H1 (cell line): ENCODE measurements around the gene CD14. TPM values are rescaled to one million over a fixed set of nuclear protein-coding genes. Genes with fewer than 3 reads are reported as not detected.

Experiments used
- CTCF ChIA-PET: fragments of 300-600 bp; sonication (Branson Sonifier 250); formaldehyde crosslinking; loops from one replicate; lab custom pipeline; 2021; ENCODE audit not compliant: partially characterized antibody; lab: Charles Lee
- POLR2A ChIA-PET: fragments of 300-600 bp; sonication (Branson Sonifier 250); formaldehyde crosslinking; loops from one replicate; lab custom pipeline; 2021; ENCODE audit warnings: inconsistent platforms; ENCODE audit not compliant: partially characterized antibody; lab: Charles Lee
- DNase-seq, 2 experiments: peaks; one replicate each; pipeline versions ENCODE4 v3.0.0 to v3.0.0-alpha.2; 2010 to 2022; ENCODE audit warnings: low spot score in 2 of 2, low read depth in 1 of 2, mixed read lengths in 1 of 2
- FAIRE-seq: peaks from 2 replicates; lab custom pipeline; 2011; peaks lifted over from hg19 to GRCh38; lab: Jason Lieb, UNC
- H2AFZ ChIP-seq: 2 replicates; pipeline ENCODE4 v1.8.1; 2012; ENCODE audit warnings: low read length, inconsistent platforms
- H2AK5ac ChIP-seq: 2 replicates; pipeline ENCODE4 v1.6.1; 2013; ENCODE audit warnings: low read depth, low read length
- H2BK120ac ChIP-seq: replicated peaks from 2 replicates; pipeline ENCODE3; 2013; ENCODE audit warnings: low read depth, low read length, inconsistent platforms
- H2BK12ac ChIP-seq: 2 replicates; pipeline ENCODE4 v1.6.1; 2013; ENCODE audit warnings: low read depth, low read length
- H2BK15ac ChIP-seq: 2 replicates; pipeline ENCODE4 v1.6.1; 2013; ENCODE audit warnings: low read length
- H2BK20ac ChIP-seq: 2 replicates; pipeline ENCODE4 v1.6.1; 2013; ENCODE audit warnings: low read length
- H2BK5ac ChIP-seq: 2 replicates; pipeline ENCODE4 v1.6.1; 2013; ENCODE audit warnings: low read depth, low read length
- H3K14ac ChIP-seq: 2 replicates; pipeline ENCODE4 v1.6.1; 2013; ENCODE audit warnings: inconsistent platforms; ENCODE audit not compliant: insufficient read length
- H3K18ac ChIP-seq: 2 replicates; pipeline ENCODE4 v1.6.1; 2013; ENCODE audit warnings: low read length; ENCODE audit errors: extremely low read depth
- H3K23ac ChIP-seq: 2 replicates; pipeline ENCODE4 v1.6.1; 2013; ENCODE audit warnings: inconsistent platforms; ENCODE audit not compliant: insufficient read length
- H3K23me2 ChIP-seq: 2 replicates; pipeline ENCODE4 v1.6.1; 2013; ENCODE audit warnings: low read depth, low read length
- H3K27ac ChIP-seq: 2 replicates; pipeline ENCODE4 v1.6.1; 2011; ENCODE audit warnings: low read depth, low read length, inconsistent platforms
- H3K27me3 ChIP-seq, 4 experiments: replicated peaks in 1 of 4; 1 replicate in 1 of 4; 2 replicates in 3 of 4; pipeline versions ENCODE4 v1.6.1 to v1.8.1; 2011 to 2013; ENCODE audit warnings: low read length in 3 of 4, mild to moderate bottlenecking in 3 of 4, inconsistent platforms in 2 of 4, mixed read lengths in 2 of 4, moderate library complexity in 1 of 4; ENCODE audit not compliant: control insufficient read depth in 3 of 4, insufficient read depth in 3 of 4; ENCODE audit errors: extremely low read depth in 1 of 4
- H3K36me3 ChIP-seq, 4 experiments: 2 replicates each; pipeline versions ENCODE4 v1.6.1 to v1.8.1; 2011 to 2013; ENCODE audit warnings: mild to moderate bottlenecking in 4 of 4, low read length in 3 of 4, moderate library complexity in 2 of 4, control low read depth in 1 of 4, inconsistent platforms in 1 of 4; ENCODE audit not compliant: insufficient read depth in 4 of 4, control insufficient read depth in 2 of 4
- H3K4ac ChIP-seq: replicated peaks from 2 replicates; pipeline ENCODE3; 2013; ENCODE audit warnings: low read length, low read depth, mixed read lengths, inconsistent platforms; ENCODE audit not compliant: insufficient read length
- H3K4me1 ChIP-seq, 4 experiments: replicated peaks in 1 of 4; 1 replicate in 1 of 4; 2 replicates in 3 of 4; pipeline versions ENCODE4 v1.6.1 to v1.8.1; 2011 to 2013; ENCODE audit warnings: low read length in 3 of 4, inconsistent platforms in 2 of 4, mixed read lengths in 1 of 4; ENCODE audit not compliant: insufficient read depth in 4 of 4, control insufficient read depth in 3 of 4
- H3K4me2 ChIP-seq, 2 experiments: 2 replicates each; pipeline versions ENCODE4 v1.6.1 to v1.8.1; 2011 to 2013; ENCODE audit warnings: low read depth in 2 of 2, low read length in 2 of 2, control low read depth in 1 of 2, inconsistent platforms in 1 of 2, mild to moderate bottlenecking in 1 of 2; ENCODE audit not compliant: insufficient read depth in 1 of 2
- H3K4me3 ChIP-seq, 4 experiments: fragments of 200-600, 300-600 bp in 1 of 4; sonication (generic), shearing (Covaris generic), sonication (Bioruptor Twin) in 1 of 4; 2 replicates each; pipeline versions ENCODE4 v1.5.1 to v1.8.1; 2011 to 2016; ENCODE audit warnings: low read length in 4 of 4, low read depth in 3 of 4, control low read depth in 2 of 4, inconsistent platforms in 2 of 4, mild to moderate bottlenecking in 2 of 4, mixed read lengths in 1 of 4, moderate library complexity in 1 of 4; ENCODE audit not compliant: insufficient read depth in 2 of 4; ENCODE audit errors: extremely low read depth in 1 of 4
- H3K56ac ChIP-seq: replicated peaks from 2 replicates; pipeline ENCODE3; 2013; ENCODE audit warnings: low read depth, mild to moderate bottlenecking, mixed read lengths, low read length, inconsistent platforms; ENCODE audit not compliant: insufficient read length
- H3K79me1 ChIP-seq: 2 replicates; pipeline ENCODE4 v1.6.1; 2013; ENCODE audit warnings: low read depth, low read length, control low read depth
- H3K79me2 ChIP-seq, 2 experiments: 2 replicates each; pipeline versions ENCODE4 v1.6.1 to v1.8.1; 2012 to 2013; ENCODE audit warnings: low read length in 2 of 2, mild to moderate bottlenecking in 2 of 2, inconsistent platforms in 1 of 2; ENCODE audit not compliant: insufficient read depth in 2 of 2, control insufficient read depth in 1 of 2
- H3K9ac ChIP-seq, 4 experiments: replicated peaks in 1 of 4; 1 replicate in 1 of 4; 2 replicates in 3 of 4; pipeline versions ENCODE4 v1.6.1 to v1.8.1; 2011 to 2013; ENCODE audit warnings: low read depth in 3 of 4, low read length in 3 of 4, control low read depth in 2 of 4, mild to moderate bottlenecking in 2 of 4, moderate library complexity in 2 of 4, inconsistent platforms in 1 of 4; ENCODE audit errors: extremely low read depth in 1 of 4
- H3K9me3 ChIP-seq, 2 experiments: 2 replicates each; pipeline versions ENCODE4 v1.6.1 to v1.8.1; 2012 to 2013; ENCODE audit warnings: mild to moderate bottlenecking in 2 of 2, moderate library complexity in 2 of 2, control low read depth in 1 of 2, inconsistent platforms in 1 of 2, low read depth in 1 of 2, low read length in 1 of 2, mixed read lengths in 1 of 2; ENCODE audit not compliant: insufficient read depth in 2 of 2
- H4K20me1 ChIP-seq, 2 experiments: replicated peaks in 1 of 2; 2 replicates each; pipeline versions ENCODE3 to v1.8.1; 2011 to 2013; ENCODE audit warnings: inconsistent platforms in 2 of 2, low read length in 2 of 2, mild to moderate bottlenecking in 1 of 2; ENCODE audit not compliant: insufficient read depth in 2 of 2, control insufficient read depth in 1 of 2
- H4K5ac ChIP-seq: 2 replicates; pipeline ENCODE4 v1.6.1; 2013; ENCODE audit warnings: low read length, low read depth, mixed read lengths, inconsistent platforms; ENCODE audit not compliant: insufficient read length
- H4K8ac ChIP-seq: 2 replicates; pipeline ENCODE4 v1.8.0; 2013; ENCODE audit warnings: mild to moderate bottlenecking, moderate library complexity, low read length, inconsistent platforms; ENCODE audit not compliant: insufficient read depth; ENCODE audit errors: extremely low read depth
- H4K91ac ChIP-seq: replicated peaks from 2 replicates; pipeline ENCODE3; 2013; ENCODE audit warnings: low read length, mixed read lengths, inconsistent platforms; ENCODE audit not compliant: insufficient read length
- BCL11A ChIP-seq, 2 experiments: IDR thresholded peaks; one replicate each; pipeline ENCODE4 v1.6.1; 2011; ENCODE audit warnings: low read depth in 2 of 2, low read length in 2 of 2, mild to moderate bottlenecking in 2 of 2
- CTBP2 ChIP-seq: IDR thresholded peaks from 2 replicates; pipeline ENCODE4 v1.7.0; 2011; ENCODE audit warnings: borderline replicate concordance, mild to moderate bottlenecking, moderate library complexity, mixed read lengths, low read length; ENCODE audit not compliant: insufficient read depth, insufficient read length
- HDAC2 ChIP-seq, 2 experiments: fragments of 300-600 bp in 1 of 2; sonication (generic) in 1 of 2; IDR thresholded peaks; 2 replicates each; pipeline ENCODE4 v1.6.1; 2011 to 2012; ENCODE audit warnings: low read depth in 2 of 2, low read length in 2 of 2, mild to moderate bottlenecking in 2 of 2, moderate library complexity in 2 of 2, borderline replicate concordance in 1 of 2, inconsistent platforms in 1 of 2
- HDAC6 ChIP-seq: IDR thresholded peaks from one replicate; pipeline ENCODE4 v1.7.1; 2012; ENCODE audit warnings: low read depth, mild to moderate bottlenecking, inconsistent platforms, low read length, moderate library complexity
- PHF8 ChIP-seq: fragments of 200-600 bp; sonication (generic); conservative IDR thresholded peaks from 2 replicates; pipeline ENCODE4 v1.7.1; 2012; ENCODE audit warnings: low read depth, mild to moderate bottlenecking, inconsistent platforms, low read length, moderate library complexity
- POLR2A ChIP-seq, 2 experiments: IDR thresholded peaks; 1 replicate in 1 of 2; 2 replicates in 1 of 2; pipeline ENCODE4 v1.6.1; 2011; ENCODE audit warnings: low read depth in 2 of 2, low read length in 2 of 2, mild to moderate bottlenecking in 2 of 2; ENCODE audit errors: control extremely low read depth in 1 of 2
- SIN3A ChIP-seq, 2 experiments: IDR thresholded peaks in 1 of 2; conservative IDR thresholded peaks in 1 of 2; 2 replicates each; pipeline ENCODE4 v1.6.1; 2011 to 2012; ENCODE audit warnings: low read length in 2 of 2, improper control_type of control experiment in 1 of 2, low read depth in 1 of 2, mild to moderate bottlenecking in 1 of 2
- SIX5 ChIP-seq: IDR thresholded peaks from 2 replicates; pipeline ENCODE4 v1.6.1; 2011; ENCODE audit warnings: mild to moderate bottlenecking, low read depth, low read length
- TAF7 ChIP-seq: optimal IDR thresholded peaks from 2 replicates; pipeline ENCODE3; 2011; ENCODE audit warnings: low read depth, mild to moderate bottlenecking, inconsistent platforms, low read length, moderate library complexity, borderline replicate concordance
- TBP ChIP-seq: IDR thresholded peaks from 2 replicates; pipeline ENCODE4 v1.6.1; 2011; ENCODE audit warnings: low read depth, low read length, improper control_type of control experiment
- WGBS, 2 experiments: shearing (Covaris generic) in 1 of 2; methylation state at CpG; one replicate each; pipeline versions ENCODE4 v1.1.6 to v1.1.7; 2013 to 2015; ENCODE audit warnings: low lambda C conversion rate in 2 of 2, mixed read lengths in 2 of 2, inconsistent platforms in 1 of 2, low coverage in 1 of 2, missing lambda C conversion rate in 1 of 2; ENCODE audit not compliant: insufficient replicate concordance in 2 of 2, insufficient coverage in 1 of 2, insufficient read length in 1 of 2; ENCODE audit errors: extremely low coverage in 1 of 2, missing lambda C conversion rate in 1 of 2; 5-methylcytosine and 5-hydroxymethylcytosine counted together
- polyA plus RNA-seq, 7 experiments: library from polyadenylated mRNA; depleted of rRNA in 3 of 7; stranded (reverse) in 5 of 7; unstranded in 2 of 7; fragments of >200 nt in 5 of 7; fragments of 200-250 nt in 2 of 7; gene quantifications; 1 replicate in 5 of 7; 2 replicates in 1 of 7; 4 replicates in 1 of 7; pipeline versions ENCODE4 v1.2.1 to v1.2.3, GENCODE V29; 2011 to 2013; ENCODE audit warnings: missing spikeins in 2 of 7, mixed read lengths in 2 of 7
- total RNA-seq: library from RNA; stranded (reverse); fragmentation: NEBNext Ultra II Directional; extraction: Animal tissue kit (Norgen Biotek cat#: 25700); gene quantifications from 2 replicates; pipeline ENCODE4 v1.2.1, GENCODE V29; 2021
- TF ChIP-seq, protein P1 (sequence below): IDR thresholded peaks from 2 replicates; pipeline ENCODE4 v1.6.1; 2011; ENCODE audit warnings: low read depth, mild to moderate bottlenecking, low read length; ENCODE audit not compliant: insufficient read depth

The CD14 gene
- total and polyA plus RNA-seq, 2 of the 8 experiments (the other 6 are each of a cell fraction or from before 2014, with no cell fraction given) = 0.15 TPM; not detected in 1

GRCh38 chr5:140642718-140643117, 9.7 kb upstream of the CD14 start:
- H4K91ac ChIP-seq = no peak overlapping the region
- H4K5ac ChIP-seq = no peak overlapping the region
- no peak overlapping the region for H3K56ac ChIP-seq
- H3K23me2 ChIP-seq = peaks cover 10% of the 10 kb centered on the region; the same call in 1 of the 2 replicates
- DNase-seq = no peak
- H3K14ac ChIP-seq = no peak overlapping the region
- peaks cover 12 to 38% (median 26%) of the 10 kb centered on the region in 4 experiments for H3K36me3 ChIP-seq
- H3K4me3 ChIP-seq = no peak overlapping the region
- no peak overlapping the region for H3K23ac ChIP-seq
- no peak overlapping the region for H2AFZ ChIP-seq
- POLR2A ChIA-PET = interaction anchor here (0.6 to 7.9 kb wide), 8 partner anchors 45 to 269 kb away, joined by 3 to 78 read pairs (median 4); partner anchors contain the start of genes EIF4EBP3, SRA1 and ZMAT2
- H2BK120ac ChIP-seq = no peak overlapping the region
- H4K20me1 ChIP-seq = peaks cover 0 to 4% of the 10 kb centered on the region in 2 experiments
- 79% methylated on average over 3 of the region's 3 CpGs; no CpG with 5 or more reads in 1 of the 2 experiments for WGBS, 2 experiments
- H3K79me1 ChIP-seq = no peaks in the 10 kb centered on the region; the same call in 1 of the 2 replicates
- no peak overlapping the region for H3K18ac ChIP-seq
- H3K27me3 ChIP-seq = no peaks in the 10 kb centered on the region
- TF ChIP-seq TBP (no peak), CTBP2 (no peak), POLR2A (IDR thresholded peaks at IDR 0.05; ENCODE audit: control extremely low read depth in 1 of 2, low read depth in 2 of 2, low read length in 2 of 2) (no peak), HDAC6 (no peak), TAF7 (no peak), SIX5 (no peak), BCL11A (IDR thresholded peaks at IDR 0.05; ENCODE audit: low read depth in 2 of 2, low read length in 2 of 2) (no peak), SIN3A (conservative IDR thresholded peaks at IDR 0.05 in 1 of 2, IDR thresholded peaks at IDR 0.05 in 1 of 2; ENCODE audit: low read depth in 1 of 2, low read length in 2 of 2) (no peak), HDAC2 (IDR thresholded peaks at IDR 0.05; ENCODE audit: borderline replicate concordance in 1 of 2, low read depth in 2 of 2, low read length in 2 of 2) (no peak), PHF8 (no peak)
- TF ChIP-seq, protein P1, sequence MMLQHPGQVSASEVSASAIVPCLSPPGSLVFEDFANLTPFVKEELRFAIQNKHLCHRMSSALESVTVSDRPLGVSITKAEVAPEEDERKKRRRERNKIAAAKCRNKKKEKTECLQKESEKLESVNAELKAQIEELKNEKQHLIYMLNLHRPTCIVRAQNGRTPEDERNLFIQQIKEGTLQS = no peak
- TF ChIP-seq, all 59 proteins: peak for 0
- no peak overlapping the region for H3K4me2 ChIP-seq
- no peak overlapping the region for H2BK5ac ChIP-seq
- H3K9ac ChIP-seq = no peak overlapping the region
- no peak overlapping the region for H2BK12ac ChIP-seq
- CTCF ChIA-PET = interaction anchor here (0.7 to 1.8 kb wide), 2 partner anchors 94 to 921 kb away, joined by 3 to 9 read pairs; partner anchors contain the start of gene EIF4EBP3
- no peaks in the 10 kb centered on the region for H3K9me3 ChIP-seq
- H2BK20ac ChIP-seq = no peak overlapping the region
- peaks cover 5 to 18% of the 10 kb centered on the region in 2 experiments; a peak in 3 of 4 replicates for H3K79me2 ChIP-seq
- H3K4me1 ChIP-seq = peaks cover 0 to 4% (median 2%) of the 10 kb centered on the region in 4 experiments; a peak in 3 of 7 replicates
- no peak overlapping the region for H4K8ac ChIP-seq
- no peak overlapping the region for H2AK5ac ChIP-seq
- H2BK15ac ChIP-seq = no peak overlapping the region
- no peak for FAIRE-seq
- H3K27ac ChIP-seq = no peak overlapping the region
- H3K4ac ChIP-seq = no peak overlapping the region
